Activated B cell treated with CpG ODN at 0.5 μM for 24 hours (primary cell): ENCODE measurements around the gene SLC41A2. TPM values are rescaled to one million over a fixed set of nuclear protein-coding genes. Genes with fewer than 3 reads are reported as not detected.

Experiments used
- ATAC-seq: fragments of 200-7000 bp; cut with Tn5 transposase; one replicate; pipeline ENCODE4 v1.10.0; 2021; ENCODE audit warnings: low read depth, mild to moderate bottlenecking, moderate library complexity
- CTCF ChIA-PET: fragments of 350-600 bp; sonication (Branson Sonifier 250); formaldehyde crosslinking; loops from one replicate; lab custom pipeline; 2021; ENCODE audit warnings: antibody characterized with exemption; lab: Charles Lee
- POLR2A ChIA-PET: fragments of 350-600 bp; sonication (Branson Sonifier 250); formaldehyde crosslinking; loops from one replicate; lab custom pipeline; 2021; ENCODE audit warnings: antibody characterized with exemption; lab: Charles Lee
- DNase-seq: peaks from one replicate; pipeline ENCODE4 v3.0.0; 2022
- H3K27ac Mint-ChIP-seq: one replicate; pipeline ENCODE4 v1.8.0; 2020; ENCODE audit warnings: mixed read lengths
- H3K27me3 Mint-ChIP-seq: one replicate; pipeline ENCODE4 v1.8.0; 2021; ENCODE audit warnings: mixed read lengths
- H3K36me3 Mint-ChIP-seq: one replicate; pipeline ENCODE4 v1.8.0; 2021; ENCODE audit warnings: low read depth, mixed read lengths
- H3K4me1 Mint-ChIP-seq: one replicate; pipeline ENCODE4 v1.8.0; 2021; ENCODE audit warnings: mixed read lengths
- H3K4me3 Mint-ChIP-seq: one replicate; pipeline ENCODE4 v1.8.0; 2020; ENCODE audit warnings: mild to moderate bottlenecking, mixed read lengths
- H3K9me3 Mint-ChIP-seq: one replicate; pipeline ENCODE4 v1.8.0; 2020; ENCODE audit warnings: mixed read lengths
- intact Hi-C: fragments of 100-400 bp; cut with micrococcal nuclease; formaldehyde crosslinking; loops from one replicate; pipeline ENCODE4 v1.15.1; 2024
- total RNA-seq: library from RNA; stranded (reverse); gene quantifications from 2 replicates; pipeline ENCODE4 v1.2.3, GENCODE V29; 2022
- TF ChIP-seq, protein P1 (sequence below): fragments of 200-600 bp; IDR thresholded peaks from one replicate; pipeline ENCODE4 v1.8.0; 2022; ENCODE audit warnings: antibody characterized with exemption, mild to moderate bottlenecking

The SLC41A2 gene
- total RNA-seq, 1 donor from 2014 or later: 12.6 TPM

DNA sequence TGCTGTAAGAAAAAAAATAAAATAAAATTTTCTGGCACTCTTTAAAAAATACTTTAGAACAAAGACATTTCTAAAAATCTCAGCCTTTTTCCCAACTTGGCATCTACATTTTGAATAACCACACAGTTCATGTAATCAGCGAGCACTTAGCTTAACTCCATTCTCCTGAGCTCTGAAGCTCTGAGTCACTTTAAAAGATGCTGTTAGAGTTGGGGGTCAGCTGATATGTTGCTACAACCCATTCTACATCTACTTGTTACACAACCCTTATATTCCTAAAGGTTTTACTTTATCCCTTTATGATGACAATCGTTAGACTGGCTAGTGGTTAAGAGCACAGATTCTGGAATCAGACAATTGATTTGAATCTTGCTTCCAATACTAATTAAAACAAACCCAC is 48.3 kb downstream of the SLC41A2 start:
- H3K36me3 Mint-ChIP-seq: no peaks in the 10 kb centered on the region
- no peak for DNase-seq
- ATAC-seq: no peak
- intact Hi-C loops: no loop called here
- CTCF ChIA-PET: no interaction called here
- no peak overlapping the region for H3K4me3 Mint-ChIP-seq
- TF ChIP-seq, protein P1, sequence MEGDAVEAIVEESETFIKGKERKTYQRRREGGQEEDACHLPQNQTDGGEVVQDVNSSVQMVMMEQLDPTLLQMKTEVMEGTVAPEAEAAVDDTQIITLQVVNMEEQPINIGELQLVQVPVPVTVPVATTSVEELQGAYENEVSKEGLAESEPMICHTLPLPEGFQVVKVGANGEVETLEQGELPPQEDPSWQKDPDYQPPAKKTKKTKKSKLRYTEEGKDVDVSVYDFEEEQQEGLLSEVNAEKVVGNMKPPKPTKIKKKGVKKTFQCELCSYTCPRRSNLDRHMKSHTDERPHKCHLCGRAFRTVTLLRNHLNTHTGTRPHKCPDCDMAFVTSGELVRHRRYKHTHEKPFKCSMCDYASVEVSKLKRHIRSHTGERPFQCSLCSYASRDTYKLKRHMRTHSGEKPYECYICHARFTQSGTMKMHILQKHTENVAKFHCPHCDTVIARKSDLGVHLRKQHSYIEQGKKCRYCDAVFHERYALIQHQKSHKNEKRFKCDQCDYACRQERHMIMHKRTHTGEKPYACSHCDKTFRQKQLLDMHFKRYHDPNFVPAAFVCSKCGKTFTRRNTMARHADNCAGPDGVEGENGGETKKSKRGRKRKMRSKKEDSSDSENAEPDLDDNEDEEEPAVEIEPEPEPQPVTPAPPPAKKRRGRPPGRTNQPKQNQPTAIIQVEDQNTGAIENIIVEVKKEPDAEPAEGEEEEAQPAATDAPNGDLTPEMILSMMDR: no peak
- no peaks in the 10 kb centered on the region for H3K4me1 Mint-ChIP-seq
- no peak overlapping the region for H3K27ac Mint-ChIP-seq
- no peaks in the 10 kb centered on the region for H3K9me3 Mint-ChIP-seq
- H3K27me3 Mint-ChIP-seq: no peaks in the 10 kb centered on the region
- POLR2A ChIA-PET: no interaction called here

Other genes with a start within 250 kb of the SLC41A2 start
- gene NOPCHAP1, start 28.0 kb upstream of the SLC41A2 start, total RNA-seq: 26.4 and 30.0 TPM in 2 replicates
- gene ALDH1L2, start 126.2 kb upstream of the SLC41A2 start, total RNA-seq: 5.2 and 6.5 TPM in 2 replicates
- 105 and 128 TPM in 2 replicates for gene WASHC4, start 149.4 kb upstream of the SLC41A2 start, total RNA-seq